Measurements from ENCODE around the gene SMG6.

DNA sequence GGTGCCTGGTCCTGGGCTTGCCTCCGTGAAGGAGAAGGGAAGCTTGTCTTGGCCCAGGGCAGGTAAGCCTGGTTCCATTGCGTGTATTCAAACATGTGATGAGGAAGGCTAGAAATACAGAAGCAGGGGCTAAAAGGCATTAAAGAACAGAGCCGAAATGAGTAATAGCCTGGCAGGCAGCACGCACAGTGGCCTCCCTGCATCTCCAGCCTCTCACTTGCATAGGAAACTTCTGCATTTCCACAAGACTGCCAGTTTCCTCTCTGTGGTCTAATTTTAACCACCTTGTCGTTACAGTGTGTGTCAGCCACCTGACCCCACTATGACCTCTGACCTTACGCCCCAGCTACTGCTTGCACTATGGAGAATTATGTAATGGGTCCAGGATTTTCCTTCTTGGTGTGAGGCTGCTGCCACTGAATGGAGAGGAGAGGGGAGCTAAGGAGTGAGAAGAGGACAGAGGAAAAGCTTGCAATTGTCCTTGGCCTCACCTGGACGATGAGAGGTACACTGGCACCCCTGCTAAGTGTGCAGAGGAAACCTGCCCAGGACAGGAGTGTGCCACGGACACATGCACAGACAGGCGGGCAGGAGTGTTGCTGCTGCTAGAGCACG is 215.9 kb downstream of the SMG6 start:
- TF ChIP-seq POLR2A (IDR thresholded peaks at IDR 0.05) = no peak
- TF ChIP-seq, protein P1, sequence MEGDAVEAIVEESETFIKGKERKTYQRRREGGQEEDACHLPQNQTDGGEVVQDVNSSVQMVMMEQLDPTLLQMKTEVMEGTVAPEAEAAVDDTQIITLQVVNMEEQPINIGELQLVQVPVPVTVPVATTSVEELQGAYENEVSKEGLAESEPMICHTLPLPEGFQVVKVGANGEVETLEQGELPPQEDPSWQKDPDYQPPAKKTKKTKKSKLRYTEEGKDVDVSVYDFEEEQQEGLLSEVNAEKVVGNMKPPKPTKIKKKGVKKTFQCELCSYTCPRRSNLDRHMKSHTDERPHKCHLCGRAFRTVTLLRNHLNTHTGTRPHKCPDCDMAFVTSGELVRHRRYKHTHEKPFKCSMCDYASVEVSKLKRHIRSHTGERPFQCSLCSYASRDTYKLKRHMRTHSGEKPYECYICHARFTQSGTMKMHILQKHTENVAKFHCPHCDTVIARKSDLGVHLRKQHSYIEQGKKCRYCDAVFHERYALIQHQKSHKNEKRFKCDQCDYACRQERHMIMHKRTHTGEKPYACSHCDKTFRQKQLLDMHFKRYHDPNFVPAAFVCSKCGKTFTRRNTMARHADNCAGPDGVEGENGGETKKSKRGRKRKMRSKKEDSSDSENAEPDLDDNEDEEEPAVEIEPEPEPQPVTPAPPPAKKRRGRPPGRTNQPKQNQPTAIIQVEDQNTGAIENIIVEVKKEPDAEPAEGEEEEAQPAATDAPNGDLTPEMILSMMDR (IDR thresholded peaks at IDR 0.05) = no peak
- TF ChIP-seq POLR2AphosphoS5 (IDR thresholded peaks at IDR 0.05) = peak in 1 of 3 donors; percentile 42
- TF ChIP-seq EP300 (IDR thresholded peaks at IDR 0.05) = no peak
